Tibial nerve (tissue), 4 donors: ENCODE results near the gene CD180.

Experiments used
- CTCF ChIP-seq, 5 experiments: fragments of 200-600 bp in 3 of 5; fragments of 450-650 bp in 2 of 5; sonication (generic) in 3 of 5; IDR thresholded peaks; one replicate each; pipeline ENCODE4 v1.5.1; 2016 to 2019; ENCODE audit warnings: antibody characterized with exemption in 5 of 5, mild to moderate bottlenecking in 3 of 5, moderate library complexity in 2 of 5
- EP300 ChIP-seq, 2 donors: sonication (generic); formaldehyde crosslinking; IDR thresholded peaks; one replicate each; pipeline ENCODE4 v1.6.1; 2017; ENCODE audit warnings: antibody characterized with exemption in 2 of 2, mild to moderate bottlenecking in 1 of 2
- POLR2A ChIP-seq, 2 donors: fragments of 450-650 bp; IDR thresholded peaks; one replicate each; pipeline ENCODE4 v1.6.1; 2017; ENCODE audit warnings: antibody characterized with exemption in 2 of 2, mild to moderate bottlenecking in 2 of 2, moderate library complexity in 2 of 2

GRCh38 chr5:67223211-67223610 lies 26.6 kb upstream of the CD180 start:
- TF ChIP-seq CTCF (IDR thresholded peaks at IDR 0.05) (no peak), POLR2A (IDR thresholded peaks at IDR 0.05) (no peak), EP300 (IDR thresholded peaks at IDR 0.05) (no peak)
